SH-SY5Y (cell line): ENCODE results near the gene BEGAIN.

ENCODE experiments used
- GATA2 ChIP-seq: IDR thresholded peaks from 2 replicates; pipeline ENCODE4 v1.6.1; 2011; ENCODE audit warnings: mild to moderate bottlenecking, low read depth, low read length
- GATA3 ChIP-seq: IDR thresholded peaks from 2 replicates; pipeline ENCODE4 v1.6.1; 2011; ENCODE audit warnings: low read depth, mild to moderate bottlenecking, low read length, moderate library complexity

- TF ChIP-seq GATA2 (no peak), GATA3 (no peak)
Measured at GRCh38 chr14:100626614-100627013, 39.4 kb upstream of the BEGAIN start.
